ENCODE data around the gene TLX3.
"Not testable (repeated sequence)": the region's sequence is repeated elsewhere in the genome, so short reads cannot be mapped to it uniquely, and the experiment has no call there.

The TLX3 gene

DNA sequence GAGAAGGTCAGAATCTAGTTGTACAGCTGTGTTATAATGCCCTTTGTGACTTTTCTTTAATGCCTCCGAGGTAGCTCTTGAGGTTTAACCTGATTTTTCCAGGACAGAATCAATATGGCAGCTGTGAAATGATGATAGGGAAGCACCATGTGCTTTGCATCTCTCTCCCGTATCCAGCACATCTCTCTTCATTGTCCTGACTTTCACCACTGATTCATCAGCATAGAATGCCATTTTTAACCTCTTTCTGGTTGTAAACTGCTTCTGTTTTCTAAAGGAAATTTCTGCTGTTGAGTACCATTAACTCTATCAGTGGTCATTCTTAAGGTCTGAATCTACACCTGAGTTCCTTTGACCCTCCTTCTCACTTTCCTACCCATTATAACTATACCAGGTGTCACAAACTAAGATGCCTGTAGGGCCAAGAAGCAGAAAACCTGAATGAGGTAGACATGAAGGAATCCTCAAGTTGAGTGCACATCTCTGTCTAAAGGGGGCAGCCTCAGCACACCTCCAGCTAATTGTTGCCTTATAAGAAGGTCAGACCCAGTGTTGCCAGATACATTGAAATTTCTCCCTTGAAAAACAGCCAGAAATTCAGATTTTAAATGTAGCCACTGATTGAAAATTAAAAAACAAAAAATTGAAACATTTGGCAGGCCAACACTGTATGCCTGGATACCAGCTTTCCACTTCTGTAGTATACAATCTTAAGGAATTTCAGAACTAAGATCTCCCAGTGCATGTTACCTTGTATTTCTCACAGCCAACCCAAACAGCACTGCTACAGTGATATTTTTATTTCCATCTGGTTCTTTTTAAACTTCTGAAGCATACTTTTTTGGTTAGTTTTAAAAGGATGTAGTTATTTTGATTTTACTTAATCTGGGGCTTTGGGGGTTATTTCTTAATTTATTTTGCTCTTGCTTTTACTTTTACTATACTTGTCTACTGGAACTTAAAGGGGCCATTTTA lies 35.8 kb upstream of the TLX3 start:
- H3K4me3 ChIP-seq (ENCODE audit: insufficient read depth, low read depth, low read length): no peak overlapping the region
- 82 to 84% methylated on average over 2 of the region's 2 CpGs for WGBS, 2 experiments
- no peaks in the 10 kb centered on the region for H3K9me3 ChIP-seq (ENCODE audit: control insufficient read depth, low read length)
- H3K36me3 ChIP-seq (ENCODE audit: control insufficient read depth, insufficient read depth, low read length): no peaks in the 10 kb centered on the region
- no peak overlapping the region for H3K27ac ChIP-seq (ENCODE audit: insufficient read depth, low read depth, low read length, poor library complexity, severe bottlenecking)
- no peaks in the 10 kb centered on the region for H3K27me3 ChIP-seq (ENCODE audit: control insufficient read depth, insufficient read depth, low read length, poor library complexity, severe bottlenecking)
- H3K4me1 ChIP-seq (ENCODE audit: control insufficient read depth, insufficient read depth, low read length): no peaks in the 10 kb centered on the region

DNA sequence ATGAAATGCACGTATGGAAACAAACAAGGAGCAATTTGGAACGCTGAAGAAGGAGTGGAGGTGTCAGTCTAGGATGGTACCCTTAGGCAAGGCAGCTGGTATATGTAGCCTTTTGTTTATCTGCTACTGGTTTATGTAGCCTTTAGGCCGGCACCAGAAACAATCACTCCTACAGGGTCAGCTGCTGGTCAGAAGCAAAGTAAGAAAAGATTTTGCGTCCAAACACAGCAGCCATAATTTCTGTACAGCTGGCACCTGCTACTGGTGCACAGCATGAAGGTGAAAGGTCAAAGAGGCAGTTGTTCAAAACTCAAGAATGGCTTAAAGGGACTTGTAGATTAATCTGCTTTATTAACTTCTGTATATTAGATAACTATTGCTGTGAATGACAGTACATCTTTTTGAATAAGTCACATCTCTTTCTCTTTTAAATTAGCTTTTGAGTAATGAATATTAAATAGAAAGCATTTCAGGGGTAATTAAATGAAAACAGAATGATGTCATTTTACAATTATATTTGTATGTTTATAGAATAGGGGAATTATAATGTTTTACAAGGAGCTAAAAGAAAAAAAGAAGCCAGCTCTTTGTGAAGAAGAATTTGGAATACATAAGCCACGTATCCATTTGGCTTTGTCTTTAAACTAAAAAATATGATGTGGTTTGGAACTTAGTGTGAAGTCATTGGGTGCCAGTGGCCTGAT lies 33.1 kb upstream of the TLX3 start:
- Histone ChIP-seq H3K9me3 (ENCODE audit: control insufficient read depth, low read length) (no peaks in the 10 kb centered on the region), H3K4me3 (ENCODE audit: insufficient read depth, low read depth, low read length) (no peak overlapping the region), H3K36me3 (ENCODE audit: control insufficient read depth, insufficient read depth, low read length) (no peaks in the 10 kb centered on the region), H3K27me3 (ENCODE audit: control insufficient read depth, insufficient read depth, low read length, poor library complexity, severe bottlenecking) (no peaks in the 10 kb centered on the region), H3K4me1 (ENCODE audit: control insufficient read depth, insufficient read depth, low read length) (no peaks in the 10 kb centered on the region), H3K27ac (ENCODE audit: insufficient read depth, low read depth, low read length, poor library complexity, severe bottlenecking) (no peak overlapping the region)
- 76 to 79% methylated on average over 5 of the region's 5 CpGs for WGBS, 2 experiments

DNA sequence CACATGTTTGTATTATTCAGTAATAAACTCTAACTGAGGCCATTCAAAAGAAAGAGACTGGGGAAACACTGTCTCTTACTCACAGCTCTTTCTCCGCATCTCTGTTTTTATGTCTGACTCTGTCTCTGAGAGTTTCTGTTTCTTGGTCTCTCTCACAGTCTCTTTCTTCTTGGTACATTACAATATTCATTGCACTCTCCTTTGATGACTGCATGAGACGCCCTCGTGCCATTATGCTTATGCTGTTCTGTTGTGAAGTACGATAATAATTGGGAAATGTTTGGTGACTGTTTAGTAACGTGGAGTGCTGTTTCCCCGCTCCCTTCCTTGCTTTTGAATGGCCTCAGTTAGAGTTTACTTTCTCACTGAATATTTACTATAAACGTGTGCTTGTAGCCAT lies 25.3 kb upstream of the TLX3 start:
- 88 to 91% methylated on average over 7 of the region's 7 CpGs for WGBS, 2 experiments
- no peaks in the 10 kb centered on the region for H3K9me3 ChIP-seq (ENCODE audit: control insufficient read depth, low read length)
- no peak overlapping the region for H3K27ac ChIP-seq (ENCODE audit: insufficient read depth, low read depth, low read length, poor library complexity, severe bottlenecking)
- H3K4me1 ChIP-seq (ENCODE audit: control insufficient read depth, insufficient read depth, low read length): no peaks in the 10 kb centered on the region
- H3K27me3 ChIP-seq (ENCODE audit: control insufficient read depth, insufficient read depth, low read length, poor library complexity, severe bottlenecking): no peaks in the 10 kb centered on the region
- no peaks in the 10 kb centered on the region for H3K36me3 ChIP-seq (ENCODE audit: control insufficient read depth, insufficient read depth, low read length)
- H3K4me3 ChIP-seq (ENCODE audit: insufficient read depth, low read depth, low read length): no peak overlapping the region

DNA sequence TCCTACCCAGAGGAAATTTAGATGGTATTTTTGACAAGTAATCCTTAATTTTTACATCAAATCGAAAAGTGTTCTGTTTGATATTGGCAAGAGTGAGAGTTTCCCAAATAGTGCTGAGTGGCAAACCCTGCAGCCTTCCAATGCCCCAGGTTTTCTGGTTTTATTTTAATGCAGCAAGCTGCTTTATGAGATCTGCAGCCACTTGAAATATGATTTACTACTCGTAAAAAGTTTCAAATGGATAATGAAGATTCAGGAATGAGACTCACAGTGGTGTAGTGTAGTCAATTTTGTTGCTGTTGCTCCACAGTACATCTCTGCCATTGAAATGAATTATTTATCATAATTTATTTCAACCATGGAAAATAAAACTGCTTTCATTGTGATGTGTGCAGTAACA lies 23.6 kb upstream of the TLX3 start:
- WGBS, 2 experiments: 97% methylated on average over 2 of the region's 2 CpGs
- Histone ChIP-seq H3K9me3 (ENCODE audit: control insufficient read depth, low read length) (no peaks in the 10 kb centered on the region), H3K4me1 (ENCODE audit: control insufficient read depth, insufficient read depth, low read length) (no peaks in the 10 kb centered on the region), H3K27ac (ENCODE audit: insufficient read depth, low read depth, low read length, poor library complexity, severe bottlenecking) (no peak overlapping the region), H3K36me3 (ENCODE audit: control insufficient read depth, insufficient read depth, low read length) (no peaks in the 10 kb centered on the region), H3K27me3 (ENCODE audit: control insufficient read depth, insufficient read depth, low read length, poor library complexity, severe bottlenecking) (no peaks in the 10 kb centered on the region), H3K4me3 (ENCODE audit: insufficient read depth, low read depth, low read length) (no peak overlapping the region)

DNA sequence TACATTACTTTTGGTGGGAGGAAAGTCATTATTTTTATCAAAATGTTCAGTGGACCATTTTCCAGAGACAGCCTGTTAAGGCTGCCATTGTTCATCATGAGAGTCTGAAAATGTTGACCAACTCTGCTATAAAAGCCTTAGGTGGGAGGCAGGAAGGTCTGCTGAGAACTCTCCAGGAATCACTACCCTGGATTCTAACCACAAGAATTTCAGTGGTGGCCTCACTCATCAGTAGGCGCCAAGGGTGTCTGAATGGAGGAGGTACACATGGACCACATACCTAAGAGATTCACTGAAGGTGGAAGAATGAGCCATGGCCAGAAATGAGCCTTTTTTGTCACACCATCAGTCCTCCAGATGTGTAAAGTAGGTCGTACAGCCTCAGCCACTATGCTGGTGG lies 21.0 kb upstream of the TLX3 start:
- H3K4me3 ChIP-seq (ENCODE audit: insufficient read depth, low read depth, low read length): no peak overlapping the region
- H3K36me3 ChIP-seq (ENCODE audit: control insufficient read depth, insufficient read depth, low read length): no peaks in the 10 kb centered on the region
- no peak overlapping the region for H3K27ac ChIP-seq (ENCODE audit: insufficient read depth, low read depth, low read length, poor library complexity, severe bottlenecking)
- no peaks in the 10 kb centered on the region for H3K9me3 ChIP-seq (ENCODE audit: control insufficient read depth, low read length)
- no peaks in the 10 kb centered on the region for H3K27me3 ChIP-seq (ENCODE audit: control insufficient read depth, insufficient read depth, low read length, poor library complexity, severe bottlenecking)
- H3K4me1 ChIP-seq (ENCODE audit: control insufficient read depth, insufficient read depth, low read length): no peaks in the 10 kb centered on the region
- WGBS, 2 experiments: 91 to 92% methylated on average over 2 of the region's 2 CpGs

DNA sequence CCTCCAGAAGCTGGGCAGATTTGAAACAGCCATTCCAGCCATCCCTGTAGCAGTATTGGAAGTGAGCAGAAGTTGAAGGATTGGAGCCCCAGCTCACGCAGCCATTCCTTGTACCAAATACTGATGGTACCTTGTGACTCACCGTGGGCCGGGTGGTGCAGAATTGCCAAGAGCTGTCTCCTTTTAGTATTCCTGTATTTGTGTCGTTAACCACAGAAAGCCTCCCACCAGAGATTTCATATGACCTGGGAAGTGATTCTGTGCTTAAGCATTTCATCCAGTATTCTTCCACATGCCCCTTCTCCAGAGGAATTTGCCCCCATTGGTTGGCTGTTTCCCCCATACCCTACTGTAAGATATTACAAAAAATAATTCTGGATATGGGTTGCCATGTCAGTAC lies 17.7 kb upstream of the TLX3 start:
- Histone ChIP-seq H3K27me3 (ENCODE audit: control insufficient read depth, insufficient read depth, low read length, poor library complexity, severe bottlenecking) (no peaks in the 10 kb centered on the region), H3K4me1 (ENCODE audit: control insufficient read depth, insufficient read depth, low read length) (no peaks in the 10 kb centered on the region), H3K9me3 (ENCODE audit: control insufficient read depth, low read length) (no peaks in the 10 kb centered on the region), H3K4me3 (ENCODE audit: insufficient read depth, low read depth, low read length) (no peak overlapping the region), H3K36me3 (ENCODE audit: control insufficient read depth, insufficient read depth, low read length) (no peaks in the 10 kb centered on the region), H3K27ac (ENCODE audit: insufficient read depth, low read depth, low read length, poor library complexity, severe bottlenecking) (no peak overlapping the region)
- 93% methylated on average over 4 of the region's 4 CpGs for WGBS, 2 experiments

DNA sequence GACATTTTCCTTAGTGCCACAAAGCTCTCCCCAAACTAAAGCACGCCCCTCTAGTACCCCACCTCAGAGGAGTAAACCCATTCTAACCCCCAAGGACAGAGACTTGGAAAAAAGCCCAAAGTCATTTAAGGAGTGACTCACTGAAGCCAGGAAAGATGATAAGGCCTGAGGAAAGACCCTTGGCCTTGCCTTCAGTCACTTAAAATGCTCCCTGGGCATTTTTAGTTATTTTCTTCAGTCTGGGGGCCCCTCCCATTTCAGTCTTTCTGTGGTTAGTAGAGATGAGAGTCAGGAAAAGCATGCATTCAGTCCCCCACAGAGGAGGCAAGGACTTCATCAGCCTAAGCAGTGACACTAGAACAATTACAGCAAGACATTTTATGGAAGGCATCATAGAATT lies 13.7 kb upstream of the TLX3 start:
- no peak overlapping the region for H3K27ac ChIP-seq (ENCODE audit: insufficient read depth, low read depth, low read length, poor library complexity, severe bottlenecking)
- H3K4me3 ChIP-seq (ENCODE audit: insufficient read depth, low read depth, low read length): no peak overlapping the region
- 75 to 92% methylated on average over 1 of the region's 1 CpG for WGBS, 2 experiments
- no peaks in the 10 kb centered on the region for H3K27me3 ChIP-seq (ENCODE audit: control insufficient read depth, insufficient read depth, low read length, poor library complexity, severe bottlenecking)
- H3K36me3 ChIP-seq (ENCODE audit: control insufficient read depth, insufficient read depth, low read length): no peaks in the 10 kb centered on the region
- no peaks in the 10 kb centered on the region for H3K4me1 ChIP-seq (ENCODE audit: control insufficient read depth, insufficient read depth, low read length)
- H3K9me3 ChIP-seq (ENCODE audit: control insufficient read depth, low read length): no peaks in the 10 kb centered on the region

DNA sequence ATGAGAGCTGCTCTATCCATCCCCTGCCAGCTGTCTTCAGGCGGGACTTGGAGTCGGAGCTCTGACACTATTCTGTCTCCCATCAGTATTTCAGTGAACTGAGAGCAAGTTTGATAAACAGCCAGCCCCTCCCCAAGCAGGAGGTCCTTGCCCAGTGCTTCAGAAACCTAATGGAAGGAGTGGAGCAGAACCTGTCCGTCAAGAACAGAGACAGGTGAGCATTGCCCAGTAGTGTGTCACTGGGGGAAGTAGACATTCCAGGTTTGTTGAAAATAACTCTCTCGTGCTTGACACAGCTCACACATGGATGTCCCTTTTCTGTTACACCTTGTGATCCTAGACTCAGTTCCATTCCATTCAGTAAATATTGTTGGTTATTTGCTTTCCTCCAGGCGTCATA lies 13.2 kb upstream of the TLX3 start:
- Histone ChIP-seq H3K27ac (ENCODE audit: insufficient read depth, low read depth, low read length, poor library complexity, severe bottlenecking) (no peak overlapping the region), H3K4me1 (ENCODE audit: control insufficient read depth, insufficient read depth, low read length) (no peaks in the 10 kb centered on the region), H3K9me3 (ENCODE audit: control insufficient read depth, low read length) (no peaks in the 10 kb centered on the region), H3K36me3 (ENCODE audit: control insufficient read depth, insufficient read depth, low read length) (no peaks in the 10 kb centered on the region), H3K4me3 (ENCODE audit: insufficient read depth, low read depth, low read length) (no peak overlapping the region), H3K27me3 (ENCODE audit: control insufficient read depth, insufficient read depth, low read length, poor library complexity, severe bottlenecking) (no peaks in the 10 kb centered on the region)
- WGBS, 2 experiments: 93% methylated on average over 4 to 5 of the region's 5 CpGs

DNA sequence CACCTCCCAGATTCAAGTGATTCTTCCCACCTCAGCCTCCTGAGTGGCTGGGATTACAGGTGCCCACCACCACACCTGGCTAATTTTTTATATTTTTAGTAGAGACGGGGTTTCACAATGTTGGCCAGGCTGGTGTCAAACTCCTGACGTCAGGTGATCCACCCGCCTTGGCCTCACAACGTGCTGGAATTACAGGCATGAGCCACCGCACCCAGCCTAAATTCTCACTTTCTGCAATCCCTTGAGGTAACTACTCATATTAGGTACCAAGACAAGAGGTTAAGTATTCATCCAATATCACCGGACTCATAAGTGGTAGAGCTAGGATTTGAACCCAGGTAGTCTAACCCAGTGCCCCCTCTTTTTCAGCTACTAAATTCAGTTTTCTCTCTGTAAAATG lies 11.1 kb upstream of the TLX3 start:
- H3K27me3 ChIP-seq (ENCODE audit: control insufficient read depth, insufficient read depth, low read length, poor library complexity, severe bottlenecking); H3K27ac ChIP-seq (ENCODE audit: insufficient read depth, low read depth, low read length, poor library complexity, severe bottlenecking); H3K9me3 ChIP-seq (ENCODE audit: control insufficient read depth, low read length); H3K4me3 ChIP-seq (ENCODE audit: insufficient read depth, low read depth, low read length); H3K36me3 ChIP-seq (ENCODE audit: control insufficient read depth, insufficient read depth, low read length); H3K4me1 ChIP-seq (ENCODE audit: control insufficient read depth, insufficient read depth, low read length): not testable (repeated sequence)
- 91 to 93% methylated on average over 6 of the region's 6 CpGs for WGBS, 2 experiments

DNA sequence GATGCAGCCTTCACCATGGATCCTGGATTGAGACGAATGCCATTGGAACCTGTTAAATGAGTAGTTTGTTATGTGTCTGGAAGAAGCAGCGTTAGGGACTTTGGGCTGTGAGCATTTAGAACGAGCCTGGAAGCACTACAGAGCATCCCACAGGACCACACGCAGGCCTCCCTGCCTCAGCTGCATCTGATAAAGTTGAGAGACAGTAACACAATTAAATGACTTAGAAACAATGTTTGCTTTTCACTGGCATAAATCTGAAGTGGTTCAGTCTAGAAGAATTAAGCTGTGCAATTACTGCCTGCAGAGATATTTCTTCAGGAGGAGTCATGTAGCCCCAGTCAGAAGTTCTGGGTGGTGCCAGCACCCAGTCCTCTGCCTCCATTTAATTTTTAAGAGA lies 9.8 kb upstream of the TLX3 start:
- H3K36me3 ChIP-seq (ENCODE audit: control insufficient read depth, insufficient read depth, low read length): no peaks in the 10 kb centered on the region
- WGBS, 2 experiments: 93% methylated on average over 4 of the region's 4 CpGs
- no peaks in the 10 kb centered on the region for H3K9me3 ChIP-seq (ENCODE audit: control insufficient read depth, low read length)
- peaks cover 21% of the 10 kb centered on the region for H3K27me3 ChIP-seq (ENCODE audit: control insufficient read depth, insufficient read depth, low read length, poor library complexity, severe bottlenecking)
- no peak overlapping the region for H3K4me3 ChIP-seq (ENCODE audit: insufficient read depth, low read depth, low read length)
- H3K27ac ChIP-seq (ENCODE audit: insufficient read depth, low read depth, low read length, poor library complexity, severe bottlenecking): no peak overlapping the region
- no peaks in the 10 kb centered on the region for H3K4me1 ChIP-seq (ENCODE audit: control insufficient read depth, insufficient read depth, low read length)

Data from ectodermal cell (in vitro differentiated cells).